T47D (cell line): ENCODE measurements around the gene NRXN2.

Experiments used
- DNase-seq, 2 experiments: peaks; one replicate each; pipeline versions ENCODE4 v3.0.0 to v3.0.0-alpha.2; 2011 to 2012; ENCODE audit warnings: low read depth in 1 of 2, low spot score in 1 of 2
- JUND ChIP-seq: IDR thresholded peaks from 2 replicates; pipeline ENCODE4 v1.6.1; 2012; ENCODE audit warnings: low read depth
- in situ Hi-C: cut with HindIII; loops from 2 replicates; pipeline ENCODE4 v1.10.0; 2016; ENCODE audit warnings: low sequenced_read_pairs, low pct_unique_long_range_greater_than_20kb

Gene NRXN2

GRCh38 chr11:64694026-64694755 is 28.8 kb downstream of the NRXN2 start:
- no peak for DNase-seq
- no peak for TF ChIP-seq JUND
- in situ Hi-C loops: no loop called here

- TF ChIP-seq JUND: no peak
- in situ Hi-C loops: no loop called here
- no peak for DNase-seq
Observed at GRCh38 chr11:64692764-64693331, 30.1 kb downstream of the NRXN2 start.

GRCh38 chr11:64691543-64691942 is 31.5 kb downstream of the NRXN2 start:
- in situ Hi-C loops: no loop called here
- TF ChIP-seq JUND: no peak
- no peak for DNase-seq

- in situ Hi-C loops: no loop called here
- no peak for TF ChIP-seq JUND
- no peak for DNase-seq
Observed at GRCh38 chr11:64690235-64690634, 32.8 kb downstream of the NRXN2 start.

DNA sequence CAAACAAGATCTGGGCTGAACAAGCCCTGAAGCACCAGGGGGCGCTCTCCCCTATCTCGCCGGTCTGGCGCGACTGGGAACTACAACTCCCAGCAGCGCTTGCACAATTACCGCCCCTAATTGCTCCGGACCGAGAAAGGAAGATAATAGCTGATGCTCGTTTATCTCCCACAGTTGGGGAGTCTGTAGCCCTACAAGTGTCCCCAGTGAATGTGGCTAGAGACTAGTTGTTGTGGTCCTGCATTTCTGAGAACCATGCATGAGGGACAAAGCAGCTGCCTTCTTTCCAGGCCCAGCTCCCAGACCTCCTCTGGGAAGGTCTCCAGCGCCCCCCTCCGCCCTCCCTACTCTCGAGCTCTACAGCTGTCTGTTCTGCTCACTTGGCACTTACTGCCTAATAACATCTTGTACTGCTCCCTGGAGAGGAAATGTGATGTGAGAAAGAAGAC is 34.4 kb downstream of the NRXN2 start:
- in situ Hi-C loops: no loop called here
- TF ChIP-seq JUND: no peak
- peak; percentile 80 to 82 for DNase-seq

DNA sequence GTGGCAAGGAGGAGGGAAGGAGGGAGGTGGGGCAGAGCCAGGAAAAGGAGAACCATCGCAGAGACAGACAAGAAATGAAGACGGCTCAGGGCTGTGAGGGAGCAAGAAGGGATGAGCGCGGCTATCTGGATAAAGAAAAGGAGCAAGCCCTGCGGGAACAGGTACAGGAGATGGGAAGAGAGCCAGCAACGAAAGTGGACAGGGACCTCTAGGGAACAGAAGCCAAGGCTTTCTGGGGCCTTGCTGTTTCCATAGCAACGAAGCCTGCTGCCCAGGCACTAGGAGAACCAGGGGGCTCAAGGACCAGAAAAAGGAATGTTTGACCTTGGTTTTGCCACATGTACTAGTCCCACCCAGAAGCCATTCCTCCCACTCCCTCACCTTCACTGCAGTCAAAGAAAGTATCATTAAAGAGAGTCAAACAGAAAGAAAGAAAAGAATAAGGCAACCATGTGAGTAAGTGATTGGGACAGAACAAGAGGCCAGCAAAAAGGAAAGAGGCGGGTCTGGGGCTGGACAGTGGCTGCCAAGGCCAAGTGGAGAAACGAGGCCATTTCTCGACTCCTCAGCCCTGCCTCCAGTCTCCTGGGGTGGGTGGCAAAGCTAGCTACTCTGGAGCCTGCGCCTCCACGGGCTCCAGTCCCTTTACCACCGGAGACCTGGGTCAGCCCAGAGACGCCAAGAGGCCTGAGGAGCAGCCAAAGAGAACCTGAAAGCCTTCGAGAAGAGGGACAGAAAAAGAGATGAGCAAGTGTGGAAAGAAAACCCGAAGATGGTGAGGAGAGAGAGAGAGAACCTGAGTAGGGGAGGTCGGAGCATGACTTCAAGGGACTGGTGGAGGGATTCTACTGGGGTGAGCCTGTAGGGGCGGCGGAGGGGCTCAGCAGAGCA is 35.1 kb downstream of the NRXN2 start:
- no peak for TF ChIP-seq JUND
- DNase-seq: no peak
- in situ Hi-C loops: no loop called here

- in situ Hi-C loops: no loop called here
- no peak for DNase-seq
- no peak for TF ChIP-seq JUND
Observed at GRCh38 chr11:64687204-64687603, 35.8 kb downstream of the NRXN2 start.

GRCh38 chr11:64686466-64687170 is 36.4 kb downstream of the NRXN2 start:
- no peak for TF ChIP-seq JUND
- DNase-seq: no peak
- in situ Hi-C loops: no loop called here

- no peak for TF ChIP-seq JUND
- in situ Hi-C loops: no loop called here
- DNase-seq: no peak
Observed at GRCh38 chr11:64685536-64685935, 37.5 kb downstream of the NRXN2 start.

DNA sequence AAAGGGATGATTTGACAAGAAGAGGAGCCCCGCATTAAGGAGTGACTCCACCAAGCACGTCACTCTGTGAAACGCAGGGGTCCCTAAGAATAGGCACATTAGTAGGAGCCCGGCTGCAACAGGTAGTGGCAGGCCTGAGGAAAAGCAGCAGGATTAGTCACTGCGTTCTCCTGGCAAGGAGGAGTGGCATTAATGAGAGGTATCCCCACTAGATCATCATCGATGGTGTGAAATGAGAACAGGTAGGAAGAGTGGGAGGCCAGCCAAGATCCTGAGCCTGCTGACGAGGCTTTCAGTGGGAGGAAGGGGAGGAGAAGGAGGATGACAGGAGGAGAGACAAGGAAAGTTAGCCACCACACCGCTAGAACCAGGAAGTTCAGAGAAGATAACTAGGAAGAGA is 38.6 kb downstream of the NRXN2 start:
- DNase-seq: no peak
- no peak for TF ChIP-seq JUND
- in situ Hi-C loops: no loop called here

- in situ Hi-C loops: no loop called here
- no peak for DNase-seq
- no peak for TF ChIP-seq JUND
Observed at GRCh38 chr11:64681171-64681570, 41.8 kb downstream of the NRXN2 start.

GRCh38 chr11:64679846-64680245 is 43.2 kb downstream of the NRXN2 start:
- in situ Hi-C loops: no loop called here
- no peak for TF ChIP-seq JUND
- DNase-seq: no peak
